ENCODE results near the gene LENG1.

LENG1 gene

DNA sequence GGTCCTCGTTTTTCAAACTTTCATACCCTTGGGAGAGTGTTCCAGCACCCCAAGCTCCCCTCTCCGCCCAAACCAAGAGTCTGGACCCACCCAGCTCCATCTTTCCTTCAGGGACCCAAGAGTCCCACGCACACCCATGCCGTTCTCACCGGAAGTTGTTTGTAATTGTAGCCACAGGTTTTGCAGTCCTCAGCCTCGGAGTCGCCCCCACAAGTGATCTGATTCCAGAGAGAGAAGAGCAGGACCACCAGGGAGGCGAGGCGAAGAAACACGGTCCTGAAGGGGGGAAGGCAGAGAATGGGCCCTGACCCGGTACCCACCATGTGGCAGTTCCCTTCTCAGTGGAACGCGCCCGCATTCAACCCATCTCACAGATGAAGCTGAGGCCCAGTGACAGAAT, 3.4 kb upstream of the LENG1 start:
- no peaks in the 10 kb centered on the region for H3K36me3 ChIP-seq (ENCODE audit: insufficient read depth)
- H3K9ac ChIP-seq: no peak overlapping the region
- H3K4me1 ChIP-seq (ENCODE audit: low read depth, poor library complexity, severe bottlenecking): peaks cover 30% of the 10 kb centered on the region
- no peak overlapping the region for H3K4me3 ChIP-seq (IDR thresholded peaks at IDR 0.05; ENCODE audit: insufficient read depth, low read depth, low read length)
- TF ChIP-seq, protein P1, sequence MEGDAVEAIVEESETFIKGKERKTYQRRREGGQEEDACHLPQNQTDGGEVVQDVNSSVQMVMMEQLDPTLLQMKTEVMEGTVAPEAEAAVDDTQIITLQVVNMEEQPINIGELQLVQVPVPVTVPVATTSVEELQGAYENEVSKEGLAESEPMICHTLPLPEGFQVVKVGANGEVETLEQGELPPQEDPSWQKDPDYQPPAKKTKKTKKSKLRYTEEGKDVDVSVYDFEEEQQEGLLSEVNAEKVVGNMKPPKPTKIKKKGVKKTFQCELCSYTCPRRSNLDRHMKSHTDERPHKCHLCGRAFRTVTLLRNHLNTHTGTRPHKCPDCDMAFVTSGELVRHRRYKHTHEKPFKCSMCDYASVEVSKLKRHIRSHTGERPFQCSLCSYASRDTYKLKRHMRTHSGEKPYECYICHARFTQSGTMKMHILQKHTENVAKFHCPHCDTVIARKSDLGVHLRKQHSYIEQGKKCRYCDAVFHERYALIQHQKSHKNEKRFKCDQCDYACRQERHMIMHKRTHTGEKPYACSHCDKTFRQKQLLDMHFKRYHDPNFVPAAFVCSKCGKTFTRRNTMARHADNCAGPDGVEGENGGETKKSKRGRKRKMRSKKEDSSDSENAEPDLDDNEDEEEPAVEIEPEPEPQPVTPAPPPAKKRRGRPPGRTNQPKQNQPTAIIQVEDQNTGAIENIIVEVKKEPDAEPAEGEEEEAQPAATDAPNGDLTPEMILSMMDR (conservative IDR thresholded peaks at IDR 0.05; ENCODE audit: low read depth, low read length): no peak
- H3K27ac ChIP-seq: no peak overlapping the region
- H3K4me2 ChIP-seq: peak overlapping the region; percentile 72
- no peaks in the 10 kb centered on the region for H4K20me1 ChIP-seq (ENCODE audit: insufficient read depth)
- H3K27me3 ChIP-seq (ENCODE audit: insufficient read depth, low read depth): peaks cover 21% of the 10 kb centered on the region
- peak overlapping the region; percentile 63; the same call in 1 of the 2 replicates for H2AFZ ChIP-seq (ENCODE audit: low read depth)
- peaks cover 9% of the 10 kb centered on the region; the same call in 1 of the 2 replicates for H3K79me2 ChIP-seq (ENCODE audit: insufficient read depth, low read depth)

DNA sequence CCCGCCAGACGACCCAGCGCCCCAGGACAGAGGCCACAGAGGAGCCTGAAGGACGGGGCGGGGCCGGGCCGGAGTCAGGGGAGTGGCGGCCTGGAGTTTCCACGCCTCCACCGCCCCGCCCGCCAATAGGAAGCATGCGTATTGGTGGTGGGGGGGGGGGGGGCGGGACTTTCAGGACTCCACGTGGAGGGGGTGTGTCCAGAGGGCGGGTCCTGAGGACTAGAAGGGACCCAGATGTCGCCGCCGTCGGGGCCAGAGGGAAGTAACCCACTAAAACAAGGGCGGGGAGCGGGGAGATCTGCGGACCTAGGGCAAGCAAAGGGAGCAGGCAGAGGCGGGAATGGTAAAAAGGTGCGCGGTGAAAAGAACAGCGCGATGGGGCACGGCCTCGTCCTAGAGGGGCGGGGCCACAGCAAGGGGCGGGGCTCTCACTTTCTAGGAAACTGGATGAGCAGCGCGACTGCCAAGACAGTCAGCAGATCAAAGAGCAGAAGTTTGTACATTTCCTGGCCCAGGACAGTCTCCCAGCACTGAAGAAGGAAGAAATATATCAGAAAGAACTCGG, 2.8 kb upstream of the LENG1 start:
- peak overlapping the region; percentile 63; the same call in 1 of the 2 replicates for H2AFZ ChIP-seq (ENCODE audit: low read depth)

DNA sequence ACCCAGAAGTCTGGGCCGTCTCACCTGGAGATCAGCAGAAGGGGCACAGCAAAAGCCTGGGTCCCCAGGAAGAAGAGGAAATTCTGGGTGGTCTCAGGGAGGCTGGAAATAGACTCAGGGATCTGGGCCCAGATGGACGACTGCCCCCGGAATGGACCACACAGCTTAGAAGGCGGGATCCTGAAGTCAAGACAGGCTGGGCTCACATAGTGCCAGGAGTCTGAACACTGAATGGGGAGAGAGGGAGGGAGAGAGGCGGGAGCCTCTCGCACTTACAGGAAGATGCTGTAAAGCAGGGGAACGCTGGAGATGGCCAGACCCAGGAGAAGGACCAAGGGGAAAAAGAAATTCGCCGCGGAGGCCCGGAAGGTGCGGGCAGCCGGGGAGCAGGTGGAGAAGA, 1.3 kb upstream of the LENG1 start:
- Histone ChIP-seq H3K9ac (no peak overlapping the region; the same call in 1 of the 2 replicates), H4K20me1 (ENCODE audit: insufficient read depth) (no peaks in the 10 kb centered on the region), H3K4me3 (IDR thresholded peaks at IDR 0.05; ENCODE audit: insufficient read depth, low read depth, low read length) (no peak overlapping the region), H3K4me1 (ENCODE audit: low read depth, poor library complexity, severe bottlenecking) (peaks cover 32% of the 10 kb centered on the region), H3K27ac (no peak overlapping the region), H3K4me2 (peak overlapping the region; percentile 35; the same call in 1 of the 2 replicates), H3K27me3 (ENCODE audit: insufficient read depth, low read depth) (peaks cover 11% of the 10 kb centered on the region), H3K36me3 (ENCODE audit: insufficient read depth) (no peaks in the 10 kb centered on the region), H2AFZ (ENCODE audit: low read depth) (peak overlapping the region; percentile 52; the same call in 1 of the 2 replicates), H3K79me2 (ENCODE audit: insufficient read depth, low read depth) (peaks cover 13% of the 10 kb centered on the region; the same call in 1 of the 2 replicates)
- TF ChIP-seq, protein P1 (conservative IDR thresholded peaks at IDR 0.05; ENCODE audit: low read depth, low read length): no peak

More for the DNA sequence above, 2.8 kb upstream of the LENG1 start:
- H3K36me3 ChIP-seq (ENCODE audit: insufficient read depth): no peaks in the 10 kb centered on the region
- peaks cover 13% of the 10 kb centered on the region; the same call in 1 of the 2 replicates for H3K79me2 ChIP-seq (ENCODE audit: insufficient read depth, low read depth)
- H3K27ac ChIP-seq: no peak overlapping the region
- no peaks in the 10 kb centered on the region for H4K20me1 ChIP-seq (ENCODE audit: insufficient read depth)
- no peak overlapping the region for H3K9ac ChIP-seq
- H3K4me3 ChIP-seq (IDR thresholded peaks at IDR 0.05; ENCODE audit: insufficient read depth, low read depth, low read length): no peak overlapping the region
- peaks cover 21% of the 10 kb centered on the region for H3K27me3 ChIP-seq (ENCODE audit: insufficient read depth, low read depth)
- H3K4me1 ChIP-seq (ENCODE audit: low read depth, poor library complexity, severe bottlenecking): peaks cover 32% of the 10 kb centered on the region
- H3K4me2 ChIP-seq: peak overlapping the region; percentile 72
- TF ChIP-seq, protein P1 (conservative IDR thresholded peaks at IDR 0.05; ENCODE audit: low read depth, low read length): no peak

DNA sequence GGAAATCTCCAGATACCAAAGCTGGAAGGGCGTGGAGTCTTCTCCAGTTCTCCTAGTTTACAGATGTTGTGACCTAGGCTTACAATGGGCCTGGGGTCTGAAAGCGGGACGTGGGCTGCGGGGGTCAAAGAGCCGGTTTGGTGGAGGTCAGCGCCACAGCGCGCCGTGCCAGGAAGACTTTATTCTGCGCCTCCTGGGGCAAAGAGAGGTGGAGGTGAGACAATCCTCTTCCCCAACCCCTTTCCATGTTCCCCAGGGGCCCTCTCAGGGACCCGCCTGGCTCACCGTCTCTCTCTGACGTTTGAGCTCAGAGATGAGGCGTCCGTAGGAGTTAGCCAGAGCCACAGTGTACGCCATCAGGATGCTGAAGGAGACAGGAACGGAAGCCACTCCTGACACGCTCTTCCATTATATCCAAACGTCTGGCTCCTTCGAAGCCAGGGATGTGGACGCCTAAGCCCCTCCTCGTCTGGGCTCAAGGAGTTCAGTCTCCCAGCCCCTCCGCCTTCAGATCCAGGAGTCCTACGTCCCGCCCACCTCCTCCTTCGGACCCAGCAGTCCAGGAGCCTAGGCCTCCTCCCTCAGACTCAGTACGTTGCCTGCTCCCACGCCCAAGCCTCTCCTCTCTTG, 776 bp upstream of the LENG1 start:
- peak overlapping the region; percentile 35 for H3K4me2 ChIP-seq
- no peaks in the 10 kb centered on the region for H4K20me1 ChIP-seq (ENCODE audit: insufficient read depth)
- peaks cover 6% of the 10 kb centered on the region for H3K27me3 ChIP-seq (ENCODE audit: insufficient read depth, low read depth)
- H3K36me3 ChIP-seq (ENCODE audit: insufficient read depth): no peaks in the 10 kb centered on the region
- TF ChIP-seq, protein P1 (conservative IDR thresholded peaks at IDR 0.05; ENCODE audit: low read depth, low read length): no peak
- peaks cover 13% of the 10 kb centered on the region; the same call in 1 of the 2 replicates for H3K79me2 ChIP-seq (ENCODE audit: insufficient read depth, low read depth)
- peak overlapping the region; percentile 52 for H2AFZ ChIP-seq (ENCODE audit: low read depth)
- peak overlapping the region; percentile 55; the same call in 1 of the 2 replicates for H3K27ac ChIP-seq
- peak overlapping the region; percentile 65 for H3K9ac ChIP-seq
- H3K4me3 ChIP-seq (IDR thresholded peaks at IDR 0.05; ENCODE audit: insufficient read depth, low read depth, low read length): no peak overlapping the region
- H3K4me1 ChIP-seq (ENCODE audit: low read depth, poor library complexity, severe bottlenecking): peaks cover 32% of the 10 kb centered on the region
